GM19193 (cell line): ENCODE measurements around the gene NFKBIE.

Experiments used
- POLR2A ChIP-seq: IDR thresholded peaks from 4 replicates; pipeline ENCODE4 v1.6.1; 2011; ENCODE audit not compliant: insufficient read depth, insufficient read length; ENCODE audit errors: extremely low read depth

NFKBIE gene

DNA sequence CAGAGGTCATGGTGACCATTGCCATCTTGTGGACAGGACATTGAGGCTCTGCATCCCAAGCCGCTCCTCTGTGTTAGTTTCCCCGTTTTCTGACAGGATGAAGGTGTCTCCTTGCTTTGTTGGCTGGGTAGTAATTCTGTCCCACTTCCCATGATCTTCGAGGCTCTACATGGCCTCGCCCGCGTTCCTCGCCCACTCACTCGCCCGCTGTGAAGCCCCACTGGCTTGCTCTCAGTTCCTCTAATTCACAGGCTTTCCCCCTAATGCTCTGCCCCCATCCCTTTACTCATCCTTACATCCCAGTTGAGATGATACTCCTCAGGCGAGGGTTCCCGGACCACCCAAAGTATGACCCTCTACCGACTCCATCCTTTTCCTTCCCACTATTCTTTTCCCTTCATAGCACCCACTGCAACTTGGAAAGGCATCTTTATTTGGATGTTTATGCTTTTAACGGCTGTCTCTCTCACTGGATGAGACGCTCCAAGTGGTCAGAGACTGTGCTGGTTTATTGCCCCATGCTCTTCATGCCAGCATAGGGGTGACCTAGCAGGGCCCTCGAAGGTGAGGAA is 7.5 kb downstream of the NFKBIE start:
- no peak for TF ChIP-seq POLR2A

DNA sequence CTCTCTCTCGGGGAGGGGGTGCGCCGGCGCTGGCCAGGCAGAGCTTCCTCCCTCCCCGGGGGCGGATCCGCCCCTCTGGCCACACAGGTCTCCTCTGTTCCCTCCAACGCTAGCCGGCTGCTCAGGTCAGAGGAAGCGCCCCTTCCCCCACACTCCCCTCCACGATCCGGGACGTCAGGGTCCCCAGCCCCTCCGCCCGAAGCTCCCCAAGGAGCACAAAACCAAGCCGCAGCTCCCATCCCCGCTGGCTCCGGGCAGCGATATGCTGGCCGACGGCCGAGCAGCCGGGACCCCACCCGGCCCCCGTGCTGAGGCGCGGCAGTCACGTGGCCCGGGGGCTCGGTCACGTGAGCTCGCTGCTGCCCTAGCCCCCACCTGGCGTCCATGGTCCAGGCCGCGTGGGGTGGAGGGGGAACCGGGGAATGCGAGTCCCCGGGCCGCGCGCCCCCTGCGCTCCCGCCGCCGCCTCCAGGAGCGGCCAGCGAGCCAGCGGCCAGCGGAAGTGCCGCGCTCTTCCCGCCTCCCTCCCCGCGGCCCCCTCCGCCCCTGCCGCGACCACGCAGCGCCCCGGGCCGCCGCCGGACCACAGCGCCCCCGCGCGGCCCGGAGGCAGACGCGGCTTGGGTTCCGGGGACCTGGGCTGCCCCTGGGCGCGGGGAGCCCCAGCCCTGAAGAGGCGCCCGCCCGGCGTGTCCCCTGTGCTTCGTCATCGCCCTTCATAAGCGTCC is 8.2 kb downstream of the NFKBIE start, which contains the start of gene SLC35B2:
Gene SLC35B2 (minus strand): TSS at position 504 of the 728 bp plus-strand sequence. CDS start 118 bp downstream, at position 386.
- TF ChIP-seq POLR2A, result peak; percentile 74

- no peak for TF ChIP-seq POLR2A
These were observed 8.7 kb downstream of the NFKBIE start for GRCh38 chr6:44256775-44257024.

- TF ChIP-seq POLR2A, result no peak
These were observed 9.2 kb downstream of the NFKBIE start for GRCh38 chr6:44255871-44256774.

DNA sequence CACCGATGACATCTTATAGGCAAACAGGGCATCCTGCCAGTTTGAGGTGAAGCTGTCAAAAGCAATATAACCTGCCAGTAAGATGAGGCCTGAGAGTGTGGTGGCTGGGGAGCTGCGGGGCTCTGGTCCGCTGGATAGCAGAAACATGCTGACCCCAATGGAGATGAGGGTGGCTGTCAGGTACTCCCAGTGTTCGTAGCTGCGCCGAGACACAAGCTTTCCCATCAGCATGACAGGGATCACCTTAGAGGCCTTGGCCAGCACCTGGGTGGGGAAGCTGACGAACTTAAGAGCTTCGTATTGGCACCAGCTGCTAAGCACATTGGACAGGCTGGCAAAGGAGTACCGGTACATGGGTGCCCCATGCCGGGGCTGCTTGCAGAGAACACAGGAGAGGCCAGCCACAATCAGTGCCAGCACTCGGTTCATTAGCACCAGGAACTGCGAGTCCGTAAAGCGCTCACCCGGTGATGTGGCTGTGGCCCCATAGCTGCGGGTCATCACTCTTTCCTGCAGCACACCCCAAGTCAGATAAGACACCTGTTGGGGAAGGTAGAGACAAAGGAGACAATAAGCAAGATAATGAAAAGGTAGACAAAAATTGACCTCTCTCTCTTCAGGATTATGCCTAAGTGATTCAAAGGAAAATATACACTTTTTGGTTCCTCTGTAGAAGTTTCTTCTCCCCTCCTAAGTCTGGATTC is 10.1 kb downstream of the NFKBIE start:
- TF ChIP-seq POLR2A, result peak; percentile 65

DNA sequence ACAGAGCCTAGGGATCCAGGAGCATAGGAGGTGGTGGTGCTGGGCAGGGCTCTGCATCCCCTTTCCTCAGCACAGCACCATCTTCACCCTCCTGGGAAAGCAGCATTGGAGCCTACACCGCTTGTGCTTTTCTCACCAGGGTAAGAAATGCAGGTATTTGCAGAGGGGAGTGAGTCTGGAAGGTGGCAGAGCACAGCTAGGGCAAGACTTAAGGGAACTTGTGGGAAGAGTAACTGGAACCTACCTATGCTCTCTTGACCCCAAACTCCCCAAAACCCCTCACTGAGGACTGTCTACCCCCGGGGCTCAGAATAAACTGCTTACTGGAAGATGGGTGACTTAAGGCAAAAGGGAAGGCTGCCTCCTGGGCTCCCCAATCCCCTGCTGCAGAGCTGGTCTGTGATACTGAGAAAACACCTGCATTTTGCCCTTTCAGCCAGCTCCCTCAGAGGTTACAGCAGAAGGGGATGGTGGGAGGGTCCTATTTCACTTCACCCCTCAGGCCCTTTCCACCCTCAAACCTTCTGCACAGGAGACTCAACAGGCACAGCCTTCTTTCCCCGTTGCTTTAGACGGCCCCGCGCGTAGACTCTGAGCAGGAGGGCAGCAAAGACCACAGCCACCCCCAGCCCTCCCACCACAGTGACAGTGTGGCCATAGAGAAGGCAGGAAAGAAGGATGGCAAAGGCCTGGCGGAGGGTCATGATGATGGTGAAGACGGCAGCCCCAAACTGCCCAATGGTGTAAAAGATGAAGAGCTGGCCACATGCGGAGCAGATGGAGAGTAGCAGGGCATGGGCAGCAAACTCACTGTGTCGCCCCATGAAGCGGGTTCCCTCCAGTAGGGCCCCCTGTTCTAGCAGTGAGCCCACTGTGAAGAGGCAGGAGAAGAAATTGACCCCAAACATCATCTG is 10.9 kb downstream of the NFKBIE start:
- no peak for TF ChIP-seq POLR2A

GRCh38 chr6:44253307-44254101 is 11.8 kb downstream of the NFKBIE start:
- TF ChIP-seq POLR2A, result peak; percentile 35

DNA sequence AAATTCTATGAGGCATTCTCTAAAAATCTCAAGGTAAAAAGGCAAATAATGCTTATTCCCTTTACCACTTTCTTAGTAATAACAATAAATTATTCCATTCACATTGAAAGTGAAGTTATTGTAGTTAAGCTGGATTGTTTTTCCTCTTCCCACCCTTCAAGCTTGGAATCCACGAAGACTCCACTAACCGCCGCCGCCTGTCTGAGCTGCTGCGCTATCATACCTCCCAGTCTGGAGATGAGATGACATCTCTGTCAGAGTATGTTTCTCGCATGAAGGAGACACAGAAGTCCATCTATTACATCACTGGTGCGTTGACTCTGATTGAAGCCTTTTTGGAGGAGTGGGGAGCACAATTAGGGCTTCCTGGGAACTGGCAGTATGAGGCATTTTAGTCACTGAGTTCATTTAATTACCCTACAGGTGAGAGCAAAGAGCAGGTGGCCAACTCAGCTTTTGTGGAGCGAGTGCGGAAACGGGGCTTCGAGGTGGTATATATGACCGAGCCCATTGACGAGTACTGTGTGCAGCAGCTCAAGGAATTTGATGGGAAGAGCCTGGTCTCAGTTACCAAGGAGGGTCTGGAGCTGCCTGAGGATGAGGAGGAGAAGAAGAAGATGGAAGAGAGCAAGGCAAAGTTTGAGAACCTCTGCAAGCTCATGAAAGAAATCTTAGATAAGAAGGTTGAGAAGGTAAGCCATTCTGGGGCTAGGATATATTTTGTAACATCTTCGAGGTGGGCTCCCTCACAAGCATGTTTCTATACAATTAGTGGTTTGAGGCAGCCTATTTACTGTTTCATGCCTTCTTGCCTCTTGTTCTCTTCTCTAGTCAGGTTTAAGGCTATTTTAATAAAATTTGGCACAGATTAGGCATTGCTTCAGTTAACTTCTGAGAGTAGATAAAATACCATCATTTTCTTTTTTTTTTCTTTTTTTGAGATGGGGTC is 13.5 kb downstream of the NFKBIE start:
- no peak for TF ChIP-seq POLR2A

- no peak for TF ChIP-seq POLR2A
These were observed 14.6 kb downstream of the NFKBIE start for GRCh38 chr6:44250718-44251123.

DNA sequence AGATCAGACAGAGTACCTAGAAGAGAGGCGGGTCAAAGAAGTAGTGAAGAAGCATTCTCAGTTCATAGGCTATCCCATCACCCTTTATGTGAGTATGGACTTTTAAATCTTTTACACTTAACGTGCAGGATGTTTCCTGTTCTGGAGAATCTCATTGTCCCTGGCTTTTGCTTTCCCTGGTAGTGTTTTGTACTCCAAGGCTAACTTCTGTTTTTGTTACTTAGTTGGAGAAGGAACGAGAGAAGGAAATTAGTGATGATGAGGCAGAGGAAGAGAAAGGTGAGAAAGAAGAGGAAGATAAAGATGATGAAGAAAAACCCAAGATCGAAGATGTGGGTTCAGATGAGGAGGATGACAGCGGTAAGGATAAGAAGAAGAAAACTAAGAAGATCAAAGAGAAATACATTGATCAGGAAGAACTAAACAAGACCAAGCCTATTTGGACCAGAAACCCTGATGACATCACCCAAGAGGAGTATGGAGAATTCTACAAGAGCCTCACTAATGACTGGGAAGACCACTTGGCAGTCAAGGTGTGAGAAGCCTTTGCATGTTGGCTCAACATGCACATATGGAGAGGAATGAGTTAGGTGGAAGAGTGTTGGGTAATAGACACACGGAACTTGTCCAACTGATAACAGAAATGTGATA is 15.2 kb downstream of the NFKBIE start:
- TF ChIP-seq POLR2A, result no peak

DNA sequence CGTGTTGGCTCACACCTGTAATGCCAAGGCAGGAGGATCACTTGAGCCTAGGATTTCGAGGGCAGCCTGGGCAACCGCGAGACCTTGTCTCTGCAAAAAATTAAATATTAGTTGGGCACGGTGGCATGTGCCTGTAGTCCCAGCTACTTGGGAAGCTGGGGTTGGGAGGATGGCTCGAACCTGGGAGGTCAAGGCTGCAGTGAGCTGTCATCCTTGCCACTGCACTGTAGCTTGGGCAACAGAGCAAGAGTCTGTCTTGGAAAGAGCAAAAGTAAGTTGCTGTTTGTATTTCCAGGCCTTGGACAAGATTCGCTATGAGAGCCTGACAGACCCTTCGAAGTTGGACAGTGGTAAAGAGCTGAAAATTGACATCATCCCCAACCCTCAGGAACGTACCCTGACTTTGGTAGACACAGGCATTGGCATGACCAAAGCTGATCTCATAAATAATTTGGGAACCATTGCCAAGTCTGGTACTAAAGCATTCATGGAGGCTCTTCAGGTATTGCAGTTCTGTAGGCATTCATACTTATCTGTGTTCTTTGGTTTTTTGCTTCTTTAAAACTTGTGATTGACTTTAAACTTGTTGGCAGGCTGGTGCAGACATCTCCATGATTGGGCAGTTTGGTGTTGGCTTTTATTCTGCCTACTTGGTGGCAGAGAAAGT is 16.1 kb downstream of the NFKBIE start:
- no peak for TF ChIP-seq POLR2A

GRCh38 chr6:44248579-44248978 is 16.8 kb downstream of the NFKBIE start:
- TF ChIP-seq POLR2A, result no peak
